ENCODE data around the gene UBE2D4.

DNA sequence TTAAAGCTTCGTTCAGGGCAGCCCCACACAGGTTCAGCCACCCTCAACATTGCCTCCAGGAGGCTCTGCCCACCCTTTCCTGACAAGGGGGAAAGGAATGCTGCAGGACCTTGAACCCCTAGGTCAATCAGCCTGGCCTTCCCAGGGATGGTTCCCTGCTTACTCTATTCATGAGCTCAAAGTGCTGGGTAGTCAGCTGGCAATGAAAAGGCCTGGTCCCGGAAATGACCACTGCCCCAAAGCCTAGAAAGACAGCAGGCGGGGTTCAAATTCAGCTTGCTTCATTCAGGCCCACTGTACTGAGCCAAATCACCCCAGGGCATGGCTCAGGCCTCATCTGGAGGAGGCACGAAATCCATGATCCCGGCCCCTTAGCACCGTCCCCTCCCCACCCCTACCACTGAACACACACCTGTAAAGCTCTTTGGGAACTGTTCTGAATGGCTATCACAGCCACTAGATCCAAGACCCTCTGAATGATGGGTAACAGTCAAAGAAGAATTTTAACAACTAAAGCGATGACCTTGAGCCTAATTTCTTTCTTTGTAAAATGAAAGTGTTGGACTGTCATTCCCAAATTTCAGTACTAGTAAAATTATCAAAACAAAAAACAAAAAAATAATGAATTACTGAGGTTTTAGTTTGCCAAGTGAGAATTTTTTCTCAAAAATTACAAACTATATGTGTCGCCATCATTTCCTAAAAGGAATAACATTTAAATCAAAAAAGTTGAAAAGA lies 20.9 kb upstream of the UBE2D4 start:
- TF ChIP-seq, protein P1, sequence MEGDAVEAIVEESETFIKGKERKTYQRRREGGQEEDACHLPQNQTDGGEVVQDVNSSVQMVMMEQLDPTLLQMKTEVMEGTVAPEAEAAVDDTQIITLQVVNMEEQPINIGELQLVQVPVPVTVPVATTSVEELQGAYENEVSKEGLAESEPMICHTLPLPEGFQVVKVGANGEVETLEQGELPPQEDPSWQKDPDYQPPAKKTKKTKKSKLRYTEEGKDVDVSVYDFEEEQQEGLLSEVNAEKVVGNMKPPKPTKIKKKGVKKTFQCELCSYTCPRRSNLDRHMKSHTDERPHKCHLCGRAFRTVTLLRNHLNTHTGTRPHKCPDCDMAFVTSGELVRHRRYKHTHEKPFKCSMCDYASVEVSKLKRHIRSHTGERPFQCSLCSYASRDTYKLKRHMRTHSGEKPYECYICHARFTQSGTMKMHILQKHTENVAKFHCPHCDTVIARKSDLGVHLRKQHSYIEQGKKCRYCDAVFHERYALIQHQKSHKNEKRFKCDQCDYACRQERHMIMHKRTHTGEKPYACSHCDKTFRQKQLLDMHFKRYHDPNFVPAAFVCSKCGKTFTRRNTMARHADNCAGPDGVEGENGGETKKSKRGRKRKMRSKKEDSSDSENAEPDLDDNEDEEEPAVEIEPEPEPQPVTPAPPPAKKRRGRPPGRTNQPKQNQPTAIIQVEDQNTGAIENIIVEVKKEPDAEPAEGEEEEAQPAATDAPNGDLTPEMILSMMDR (IDR thresholded peaks at IDR 0.05) = no peak
- TF ChIP-seq POLR2A (IDR thresholded peaks at IDR 0.05) (no peak), POLR2AphosphoS5 (IDR thresholded peaks at IDR 0.05; ENCODE audit: insufficient read depth in 1 of 2, low read depth in 1 of 2) (no peak)
